Gastrocnemius medialis (tissue), 4 donors: ENCODE data around the gene VTCN1. TPM values are rescaled to one million over a fixed set of nuclear protein-coding genes. Genes with fewer than 3 reads are reported as not detected.

Experiments used
- ATAC-seq, 2 donors: fragments of 150-250 bp; one replicate each; pipeline ENCODE4 v1.9.1; 2016
- DNase-seq, 2 donors: peaks; one replicate each; pipeline ENCODE4 v3.0.0-alpha.2; 2019
- H3K27ac ChIP-seq, 4 donors: fragments of 200-600 bp; sonication (generic); 1 replicate in 1 of 4; 2 replicates in 3 of 4; pipeline ENCODE4 v1.5.1; 2016 to 2018; ENCODE audit warnings: mild to moderate bottlenecking in 2 of 4, moderate library complexity in 1 of 4
- H3K27me3 ChIP-seq, 3 donors: fragments of 200-600 bp; sonication (generic) in 2 of 3; 1 replicate in 1 of 3; 2 replicates in 2 of 3; pipeline versions ENCODE4 v1.5.1 to v1.6.0; 2016 to 2019; ENCODE audit warnings: mild to moderate bottlenecking in 1 of 3, moderate library complexity in 1 of 3
- H3K36me3 ChIP-seq, 2 donors: fragments of 200-600 bp; sonication (generic) in 1 of 2; one replicate each; pipeline ENCODE4 v1.5.1; 2017 to 2018
- H3K4me1 ChIP-seq, 2 donors: fragments of 200-600 bp; sonication (generic) in 1 of 2; one replicate each; pipeline ENCODE4 v1.5.1; 2016 to 2017; ENCODE audit warnings: mild to moderate bottlenecking in 2 of 2
- H3K4me3 ChIP-seq, 4 donors: fragments of 200-600 bp; sonication (generic) in 3 of 4; 1 replicate in 1 of 4; 2 replicates in 3 of 4; pipeline ENCODE4 v1.5.1; 2016 to 2019; ENCODE audit warnings: mild to moderate bottlenecking in 2 of 4
- H3K9me3 ChIP-seq, 3 donors: fragments of 200-600 bp; sonication (generic) in 2 of 3; 1 replicate in 1 of 3; 2 replicates in 2 of 3; pipeline ENCODE4 v1.5.1; 2016 to 2019
- POLR2A ChIP-seq, 2 donors: fragments of 450-650 bp; IDR thresholded peaks; one replicate each; pipeline ENCODE4 v1.6.1; 2017; ENCODE audit warnings: antibody characterized with exemption in 2 of 2, mild to moderate bottlenecking in 2 of 2, moderate library complexity in 2 of 2
- in situ Hi-C, 4 donors: fragments of 200-750 bp; cut with MboI; loops; one replicate each; pipeline versions ENCODE4 v1.15.0 to v1.8.0; 2017; ENCODE audit warnings: low sequenced_read_pairs in 4 of 4
- intact Hi-C: fragments of 100-400 bp; cut with DNase I; formaldehyde crosslinking; loops from one replicate; pipeline ENCODE4 v1.15.1; 2023; ENCODE audit warnings: low total_unique reads
- total RNA-seq, 4 donors: library from RNA; depleted of rRNA; stranded (reverse); fragments of >200 nt; gene quantifications; one replicate each; pipeline versions ENCODE4 v1.1.0 to v1.2.3, GENCODE V29; 2016
- TF ChIP-seq, protein P1 (sequence below), 5 experiments: fragments of 450-650 bp in 3 of 5; fragments of 200-600 bp in 2 of 5; sonication (generic) in 2 of 5; IDR thresholded peaks in 4 of 5; conservative IDR thresholded peaks in 1 of 5; 1 replicate in 4 of 5; 2 replicates in 1 of 5; pipeline ENCODE4 v1.5.1; 2016 to 2019; ENCODE audit warnings: antibody characterized with exemption in 5 of 5, mild to moderate bottlenecking in 3 of 5, moderate library complexity in 3 of 5

The VTCN1 gene
- total RNA-seq, 4 donors from 2014 or later, result not detected

DNA sequence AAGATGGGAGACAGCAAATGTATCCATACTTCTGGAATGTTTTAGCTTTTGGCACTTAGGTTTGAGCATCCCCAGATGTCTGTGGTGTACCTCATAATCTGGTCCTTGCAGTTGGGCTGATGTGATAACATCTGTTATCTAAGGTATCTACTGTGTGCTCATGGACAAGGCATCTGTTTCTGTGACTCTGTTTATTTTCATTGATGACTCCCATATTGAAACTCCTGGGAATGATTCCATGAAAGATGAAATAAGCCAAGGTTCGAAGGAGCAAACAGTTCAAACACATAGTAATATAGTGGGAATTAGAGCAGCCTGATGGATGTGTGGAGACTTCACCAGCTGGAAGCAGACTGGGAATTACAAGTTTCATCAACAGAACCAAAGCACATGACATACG, 68.5 kb downstream of the VTCN1 start:
- no peaks in the 10 kb centered on the region for H3K27me3 ChIP-seq
- TF ChIP-seq, protein P1, sequence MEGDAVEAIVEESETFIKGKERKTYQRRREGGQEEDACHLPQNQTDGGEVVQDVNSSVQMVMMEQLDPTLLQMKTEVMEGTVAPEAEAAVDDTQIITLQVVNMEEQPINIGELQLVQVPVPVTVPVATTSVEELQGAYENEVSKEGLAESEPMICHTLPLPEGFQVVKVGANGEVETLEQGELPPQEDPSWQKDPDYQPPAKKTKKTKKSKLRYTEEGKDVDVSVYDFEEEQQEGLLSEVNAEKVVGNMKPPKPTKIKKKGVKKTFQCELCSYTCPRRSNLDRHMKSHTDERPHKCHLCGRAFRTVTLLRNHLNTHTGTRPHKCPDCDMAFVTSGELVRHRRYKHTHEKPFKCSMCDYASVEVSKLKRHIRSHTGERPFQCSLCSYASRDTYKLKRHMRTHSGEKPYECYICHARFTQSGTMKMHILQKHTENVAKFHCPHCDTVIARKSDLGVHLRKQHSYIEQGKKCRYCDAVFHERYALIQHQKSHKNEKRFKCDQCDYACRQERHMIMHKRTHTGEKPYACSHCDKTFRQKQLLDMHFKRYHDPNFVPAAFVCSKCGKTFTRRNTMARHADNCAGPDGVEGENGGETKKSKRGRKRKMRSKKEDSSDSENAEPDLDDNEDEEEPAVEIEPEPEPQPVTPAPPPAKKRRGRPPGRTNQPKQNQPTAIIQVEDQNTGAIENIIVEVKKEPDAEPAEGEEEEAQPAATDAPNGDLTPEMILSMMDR (IDR thresholded peaks at IDR 0.05 in 4 of 5, conservative IDR thresholded peaks at IDR 0.05 in 1 of 5), result no peak
- ATAC-seq (no peak), DNase-seq (no peak)
- no peaks in the 10 kb centered on the region for H3K36me3 ChIP-seq
- H3K4me1 ChIP-seq, result peaks cover 0 to 9% of the 10 kb centered on the region in 2 donors
- no peak overlapping the region for H3K4me3 ChIP-seq
- in situ Hi-C loops (no loop called here), intact Hi-C loops (no loop called here)
- no peak overlapping the region for H3K27ac ChIP-seq
- no peaks in the 10 kb centered on the region for H3K9me3 ChIP-seq

DNA sequence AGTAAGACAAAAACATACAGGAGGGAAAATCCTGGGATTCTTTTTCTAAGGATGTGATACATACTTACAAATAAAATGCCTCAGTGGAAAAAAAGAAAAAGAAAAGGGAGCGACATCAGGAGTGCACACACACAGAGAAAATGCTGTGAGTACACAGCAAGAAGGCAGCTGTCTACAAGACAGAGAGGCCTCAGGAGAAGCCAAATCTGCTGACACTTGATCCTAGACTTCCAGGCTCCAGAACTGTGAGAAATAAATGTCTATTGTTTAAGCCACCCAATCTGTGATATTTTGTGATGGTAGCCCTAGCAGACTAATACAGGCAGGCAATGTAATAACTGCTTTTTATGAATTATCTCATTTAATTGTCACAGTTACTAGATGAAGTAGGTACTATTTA, 72.2 kb downstream of the VTCN1 start:
- DNase-seq (no peak), ATAC-seq (no peak)
- Histone ChIP-seq H3K36me3 (no peaks in the 10 kb centered on the region), H3K27me3 (no peaks in the 10 kb centered on the region), H3K4me3 (no peak overlapping the region), H3K4me1 (no peaks in the 10 kb centered on the region), H3K9me3 (no peaks in the 10 kb centered on the region), H3K27ac (no peak overlapping the region)
- in situ Hi-C loops, result no loop called here
- intact Hi-C loops, result loop anchor here (10.0 kb wide), 1 partner anchor 404 kb away; no protein-coding TSS in a partner anchor
- no peak for TF ChIP-seq POLR2A (IDR thresholded peaks at IDR 0.05)
- TF ChIP-seq, protein P1 (IDR thresholded peaks at IDR 0.05 in 4 of 5, conservative IDR thresholded peaks at IDR 0.05 in 1 of 5), result no peak

DNA sequence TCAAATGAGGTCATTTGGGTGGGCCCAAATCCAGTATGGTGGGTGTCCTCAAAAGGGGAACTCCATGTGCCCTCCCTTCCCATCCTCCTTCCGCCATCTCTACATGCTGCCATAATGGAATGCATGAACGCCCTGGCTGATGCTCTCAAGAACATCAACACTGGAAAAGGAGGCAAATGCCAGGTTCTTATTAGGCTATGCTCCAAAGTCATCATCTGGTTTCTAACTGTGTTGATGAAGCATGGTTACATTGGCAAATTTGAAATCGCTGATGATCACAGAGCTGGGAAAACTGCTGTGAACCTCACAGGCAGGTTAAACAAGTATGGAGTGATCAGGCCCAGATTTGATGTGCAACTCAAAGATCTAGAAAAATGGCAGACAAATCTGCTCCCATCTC, 72.6 kb downstream of the VTCN1 start:
- Histone ChIP-seq H3K9me3 (no peaks in the 10 kb centered on the region), H3K4me1 (no peaks in the 10 kb centered on the region), H3K36me3 (no peaks in the 10 kb centered on the region), H3K27ac (no peak overlapping the region), H3K4me3 (no peak overlapping the region), H3K27me3 (no peaks in the 10 kb centered on the region)
- in situ Hi-C loops, result no loop called here
- no peak for TF ChIP-seq POLR2A (IDR thresholded peaks at IDR 0.05)
- TF ChIP-seq, protein P1 (IDR thresholded peaks at IDR 0.05 in 4 of 5, conservative IDR thresholded peaks at IDR 0.05 in 1 of 5), result no peak
- no peak for DNase-seq
- intact Hi-C loops, result loop anchor here (10.0 kb wide), 1 partner anchor 403 kb away; no protein-coding TSS in a partner anchor
- ATAC-seq, result no peak

DNA sequence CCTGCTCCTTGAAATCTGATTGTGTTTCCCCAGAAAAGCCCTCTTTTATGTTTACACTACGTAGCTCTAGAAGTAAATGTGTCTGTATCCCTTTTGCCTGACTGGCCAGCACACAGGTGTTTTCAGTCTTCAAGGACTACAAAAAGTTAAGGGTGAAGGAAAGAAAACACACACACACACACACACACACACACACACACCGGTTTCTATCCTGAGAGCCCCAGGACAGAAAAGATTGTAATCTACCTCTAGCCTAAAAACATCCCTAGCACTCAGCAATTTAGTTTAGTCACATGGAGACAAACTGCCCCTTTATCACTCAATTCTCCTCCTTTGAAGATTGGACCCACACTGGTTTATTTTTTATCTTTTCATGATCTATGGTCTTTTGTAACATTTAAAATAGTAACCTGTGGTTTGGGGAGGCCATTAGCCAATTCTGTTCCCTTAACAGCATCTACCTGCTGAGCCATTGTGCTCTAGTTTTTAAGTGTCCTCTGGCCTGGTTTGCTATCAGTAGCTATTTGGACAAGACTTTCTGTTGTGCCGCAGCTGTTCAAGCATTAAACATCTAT, 73.4 kb downstream of the VTCN1 start:
- in situ Hi-C loops (no loop called here), intact Hi-C loops (loop anchor here (10.0 kb wide), 1 partner anchor 403 kb away; no protein-coding TSS in a partner anchor)
- Histone ChIP-seq H3K4me3 (no peak overlapping the region), H3K9me3 (no peaks in the 10 kb centered on the region), H3K27me3 (no peaks in the 10 kb centered on the region), H3K27ac (no peak overlapping the region), H3K4me1 (no peaks in the 10 kb centered on the region), H3K36me3 (no peaks in the 10 kb centered on the region)
- TF ChIP-seq, protein P1 (IDR thresholded peaks at IDR 0.05 in 4 of 5, conservative IDR thresholded peaks at IDR 0.05 in 1 of 5), result no peak
- TF ChIP-seq POLR2A (IDR thresholded peaks at IDR 0.05), result no peak
- ATAC-seq (no peak), DNase-seq (no peak)

GRCh38 chr1:117136749-117137148, 74.0 kb downstream of the VTCN1 start:
- no peak overlapping the region for H3K27ac ChIP-seq
- no peaks in the 10 kb centered on the region for H3K9me3 ChIP-seq
- TF ChIP-seq, protein P1 (IDR thresholded peaks at IDR 0.05 in 4 of 5, conservative IDR thresholded peaks at IDR 0.05 in 1 of 5), result no peak
- in situ Hi-C loops, result no loop called here
- DNase-seq (no peak), ATAC-seq (no peak)
- no peaks in the 10 kb centered on the region for H3K36me3 ChIP-seq
- no peaks in the 10 kb centered on the region for H3K4me1 ChIP-seq
- H3K4me3 ChIP-seq, result no peak overlapping the region
- H3K27me3 ChIP-seq, result no peaks in the 10 kb centered on the region
- intact Hi-C loops, result loop anchor here (10.0 kb wide), 1 partner anchor 402 kb away; no protein-coding TSS in a partner anchor
